ENCODE measurements around the gene GGA2. TPM values are rescaled to one million over a fixed set of nuclear protein-coding genes. Genes with fewer than 3 reads are reported as not detected.
"Not testable (repeated sequence)": the region's sequence is repeated elsewhere in the genome, so short reads cannot be mapped to it uniquely, and the experiment has no call there.

GGA2 gene
- total and polyA plus RNA-seq, 8 donors, result 42.4 to 93.3 (median 67.0) TPM

DNA sequence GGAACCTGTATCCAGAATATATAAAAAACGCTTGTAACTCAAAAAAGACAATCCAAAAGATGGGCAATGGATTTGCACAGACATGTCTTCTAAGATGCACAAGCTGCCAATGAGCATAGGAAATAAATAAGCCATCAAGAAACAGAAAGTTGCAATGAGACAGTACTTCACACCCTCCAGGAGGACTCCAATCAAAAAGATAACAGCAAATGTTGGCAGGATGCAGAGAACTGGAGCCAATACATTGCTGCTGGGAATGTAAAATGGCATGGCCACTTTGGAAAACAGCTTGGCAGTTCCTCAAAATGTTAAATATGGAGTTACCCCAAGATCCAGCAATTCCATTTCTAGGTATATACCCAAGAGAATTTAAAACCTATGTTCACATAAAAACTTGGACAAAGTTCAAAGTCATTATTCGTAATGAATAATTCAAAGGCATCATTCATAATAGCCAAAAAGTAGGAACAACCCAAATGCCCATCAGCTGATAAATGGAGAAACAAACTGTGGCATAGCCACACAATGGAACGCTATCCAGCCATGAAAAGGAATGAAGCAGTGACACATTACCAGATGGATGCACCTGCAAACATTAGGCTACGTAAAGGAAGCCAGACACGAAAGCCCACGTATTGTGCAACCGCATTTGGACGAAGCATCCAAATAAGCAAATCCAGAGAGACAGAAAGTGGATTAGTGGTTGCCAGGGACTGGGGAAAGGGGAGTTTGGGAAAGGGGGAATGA lies 25.6 kb downstream of the GGA2 start:
- peaks cover 7 to 100% (median 76%) of the 10 kb centered on the region in 3 donors for H3K36me3 ChIP-seq

DNA sequence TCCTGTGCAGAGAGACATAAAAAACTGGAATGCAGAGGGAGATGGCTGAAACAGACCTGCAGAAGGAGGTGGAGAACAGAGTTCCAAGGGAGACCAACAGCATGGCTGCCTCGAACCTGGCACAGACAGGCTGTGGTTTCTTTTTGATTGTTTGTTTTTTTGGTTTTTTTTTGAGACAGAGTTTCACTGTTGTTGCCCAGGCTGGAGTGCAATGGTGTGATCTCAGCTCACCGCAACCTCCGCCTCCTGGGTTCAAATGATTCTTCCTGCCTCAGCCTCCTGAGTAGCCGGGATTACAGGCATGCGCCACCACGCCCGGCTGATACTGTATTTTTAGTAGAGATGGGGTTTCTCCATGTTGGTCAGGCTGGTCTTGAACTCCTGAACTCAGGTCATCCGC lies 26.8 kb downstream of the GGA2 start:
- WGBS, 2 donors, result 92 to 96% methylated on average over 8 of the region's 8 CpGs
- DNase-seq; H3K27ac ChIP-seq; H3K27me3 ChIP-seq; H3K9me3 ChIP-seq; H3K4me1 ChIP-seq; FAIRE-seq; ATAC-seq; intact Hi-C loops (cut with DNase I); H3K4me3 ChIP-seq: not testable (repeated sequence)
- peaks cover 9 to 100% (median 78%) of the 10 kb centered on the region in 3 donors for H3K36me3 ChIP-seq

More for the DNA sequence above, 25.6 kb downstream of the GGA2 start:
- no peaks in the 10 kb centered on the region for H3K9me3 ChIP-seq
- no peaks in the 10 kb centered on the region for H3K27me3 ChIP-seq
- WGBS, 2 donors, result 83 to 85% methylated on average over 8 of the region's 8 CpGs
- FAIRE-seq, result no peak
- no peak for DNase-seq
- no peaks in the 10 kb centered on the region for H3K4me1 ChIP-seq
- TF ChIP-seq, protein P1, sequence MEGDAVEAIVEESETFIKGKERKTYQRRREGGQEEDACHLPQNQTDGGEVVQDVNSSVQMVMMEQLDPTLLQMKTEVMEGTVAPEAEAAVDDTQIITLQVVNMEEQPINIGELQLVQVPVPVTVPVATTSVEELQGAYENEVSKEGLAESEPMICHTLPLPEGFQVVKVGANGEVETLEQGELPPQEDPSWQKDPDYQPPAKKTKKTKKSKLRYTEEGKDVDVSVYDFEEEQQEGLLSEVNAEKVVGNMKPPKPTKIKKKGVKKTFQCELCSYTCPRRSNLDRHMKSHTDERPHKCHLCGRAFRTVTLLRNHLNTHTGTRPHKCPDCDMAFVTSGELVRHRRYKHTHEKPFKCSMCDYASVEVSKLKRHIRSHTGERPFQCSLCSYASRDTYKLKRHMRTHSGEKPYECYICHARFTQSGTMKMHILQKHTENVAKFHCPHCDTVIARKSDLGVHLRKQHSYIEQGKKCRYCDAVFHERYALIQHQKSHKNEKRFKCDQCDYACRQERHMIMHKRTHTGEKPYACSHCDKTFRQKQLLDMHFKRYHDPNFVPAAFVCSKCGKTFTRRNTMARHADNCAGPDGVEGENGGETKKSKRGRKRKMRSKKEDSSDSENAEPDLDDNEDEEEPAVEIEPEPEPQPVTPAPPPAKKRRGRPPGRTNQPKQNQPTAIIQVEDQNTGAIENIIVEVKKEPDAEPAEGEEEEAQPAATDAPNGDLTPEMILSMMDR (IDR thresholded peaks at IDR 0.05), result no peak
- H3K4me3 ChIP-seq, result no peak overlapping the region
- H3K27ac ChIP-seq, result no peak overlapping the region
- ATAC-seq, result no peak
- intact Hi-C loops (cut with DNase I), result no loop called here

DNA sequence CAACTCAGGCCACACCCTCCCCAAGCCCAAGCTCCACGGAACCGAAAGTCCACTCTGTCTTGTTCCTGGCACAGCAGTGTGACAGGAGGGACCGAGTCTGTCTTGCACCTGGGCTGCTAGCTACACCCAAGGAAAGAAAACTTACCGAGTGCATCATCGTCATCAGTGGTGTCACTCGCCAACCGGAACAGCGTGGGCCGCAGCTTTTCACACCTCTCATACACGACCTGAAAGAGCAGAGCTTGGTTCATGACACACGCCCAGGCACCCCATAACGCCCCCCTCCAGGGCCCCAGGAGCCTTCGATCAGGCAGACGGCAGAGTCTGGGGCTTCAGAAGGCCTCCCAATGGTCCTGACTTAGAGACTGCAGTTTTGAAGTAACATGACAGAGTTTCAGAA lies 27.5 kb downstream of the GGA2 start:
- 85 to 87% methylated on average over 14 of the region's 14 CpGs for whole genome bisulfite sequencing, 2 donors
- intact Hi-C loops (cut with DNase I), result no loop called here
- Histone ChIP-seq H3K36me3 (peaks cover 11 to 99% (median 77%) of the 10 kb centered on the region in 3 donors), H3K27me3 (no peaks in the 10 kb centered on the region), H3K9me3 (no peaks in the 10 kb centered on the region), H3K27ac (no peak overlapping the region), H3K4me1 (no peaks in the 10 kb centered on the region), H3K4me3 (no peak overlapping the region)
- FAIRE-seq, result no peak
- no peak for ATAC-seq
- TF ChIP-seq, protein P1 (IDR thresholded peaks at IDR 0.05), result no peak
- no peak for DNase-seq

DNA sequence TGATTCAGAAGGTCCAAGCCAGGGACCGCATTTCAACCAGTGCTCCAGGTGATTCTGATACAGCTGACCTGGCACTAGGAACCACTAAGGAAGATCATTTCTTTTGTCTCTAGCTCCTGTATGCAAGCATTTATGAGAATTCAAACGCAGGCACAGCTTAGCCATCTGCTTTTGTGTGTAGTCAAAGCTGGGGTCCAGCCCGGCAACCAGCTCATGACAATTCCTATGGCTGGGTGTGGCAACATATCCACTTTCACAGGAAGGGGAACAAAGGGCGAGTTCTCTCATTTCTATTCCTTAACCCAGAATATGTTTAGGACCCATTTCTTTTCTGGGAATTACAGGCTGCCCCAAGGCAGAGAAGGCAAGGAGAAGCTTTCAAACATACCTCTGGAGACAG lies 30.0 kb downstream of the GGA2 start:
- no peaks in the 10 kb centered on the region for H3K4me1 ChIP-seq
- ATAC-seq, result no peak
- H3K27me3 ChIP-seq, result no peaks in the 10 kb centered on the region
- no peaks in the 10 kb centered on the region for H3K9me3 ChIP-seq
- intact Hi-C loops (cut with DNase I), result no loop called here
- H3K4me3 ChIP-seq, result no peak overlapping the region
- FAIRE-seq, result no peak
- H3K36me3 ChIP-seq, result peaks cover 11 to 99% (median 65%) of the 10 kb centered on the region in 3 donors
- WGBS, 2 donors, result 90 to 93% methylated on average over 4 of the region's 4 CpGs
- DNase-seq, result no peak
- no peak overlapping the region for H3K27ac ChIP-seq
- TF ChIP-seq, protein P1 (IDR thresholded peaks at IDR 0.05), result no peak

DNA sequence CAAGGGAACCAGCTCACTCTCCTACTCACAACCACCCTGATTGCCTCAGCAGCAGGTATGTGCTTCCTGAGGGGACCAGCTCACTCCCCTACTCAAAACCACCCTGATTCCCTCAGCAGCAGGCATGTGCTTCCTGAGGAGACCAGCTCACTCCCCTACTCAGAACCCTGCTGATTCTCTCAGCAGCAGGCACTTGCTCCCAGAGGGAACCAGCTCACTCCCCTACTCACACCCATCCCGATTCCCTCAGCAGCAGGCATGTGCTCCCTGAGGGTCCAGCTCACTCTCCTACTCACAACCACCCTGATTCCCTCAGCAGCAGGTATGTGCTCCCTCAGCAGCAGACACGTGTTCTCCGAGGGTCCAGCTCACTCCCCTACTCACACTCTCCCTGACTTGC lies 31.2 kb downstream of the GGA2 start:
- no peak for ATAC-seq
- H3K4me1 ChIP-seq, result no peaks in the 10 kb centered on the region
- peaks cover 11 to 99% (median 73%) of the 10 kb centered on the region in 3 donors for H3K36me3 ChIP-seq
- no peak for FAIRE-seq
- H3K4me3 ChIP-seq, result no peak overlapping the region
- peak in 1 of 6 donors; percentile 17 for DNase-seq
- H3K9me3 ChIP-seq, result no peaks in the 10 kb centered on the region
- TF ChIP-seq, protein P1 (IDR thresholded peaks at IDR 0.05), result no peak
- intact Hi-C loops (cut with DNase I), result no loop called here
- 88 to 91% methylated on average over 3 of the region's 3 CpGs for WGBS, 2 donors
- H3K27me3 ChIP-seq, result no peaks in the 10 kb centered on the region
- H3K27ac ChIP-seq, result no peak overlapping the region

All from pancreas (tissue), 10 donors.